Lower lobe of right lung (tissue), 2 donors: ENCODE data around the gene NFYC. TPM values are rescaled to one million over a fixed set of nuclear protein-coding genes. Genes with fewer than 3 reads are reported as not detected.

Source experiments
- ATAC-seq, 2 donors: fragments of 200-7000 bp; cut with Tn5 transposase; one replicate each; pipeline ENCODE4 v1.9.1; 2020 to 2022; ENCODE audit warnings: mild to moderate bottlenecking in 2 of 2, moderate library complexity in 2 of 2
- DNase-seq: peaks from one replicate; pipeline ENCODE4 v3.0.0-alpha.2; 2020
- H3K27ac ChIP-seq: fragments of 200-600 bp; one replicate; pipeline ENCODE4 v1.8.0; 2022
- H3K27me3 ChIP-seq: fragments of 200-600 bp; one replicate; pipeline ENCODE4 v1.8.0; 2022; ENCODE audit warnings: low read depth
- H3K36me3 ChIP-seq: fragments of 200-600 bp; one replicate; pipeline ENCODE4 v1.8.0; 2022; ENCODE audit warnings: mild to moderate bottlenecking
- H3K4me1 ChIP-seq: fragments of 200-600 bp; one replicate; pipeline ENCODE4 v1.8.0; 2022
- H3K4me3 ChIP-seq: fragments of 200-600 bp; one replicate; pipeline ENCODE4 v1.8.0; 2022; ENCODE audit warnings: mild to moderate bottlenecking
- H3K9me3 ChIP-seq: fragments of 200-600 bp; one replicate; pipeline ENCODE4 v1.8.0; 2022
- intact Hi-C: fragments of 100-400 bp; cut with DNase I; formaldehyde crosslinking; loops from one replicate; pipeline ENCODE4 v1.11.0; 2022
- total RNA-seq: library from RNA; stranded (reverse); fragmentation: NEBNext Ultra II Directional; extraction: Animal tissue kit (Norgen Biotek cat#: 25700); gene quantifications from one replicate; pipeline ENCODE4 v1.2.1, GENCODE V29; 2021
- TF ChIP-seq, protein P1 (sequence below): fragments of 200-600 bp; IDR thresholded peaks from one replicate; pipeline ENCODE4 v1.8.0; 2022; ENCODE audit warnings: antibody characterized with exemption, mild to moderate bottlenecking
- donor health status: DM: no; HTN: yes; CAD: no; lungs with severe emphysema.

The NFYC gene
- total RNA-seq, 1 donor from 2014 or later, result 54.2 TPM

DNA sequence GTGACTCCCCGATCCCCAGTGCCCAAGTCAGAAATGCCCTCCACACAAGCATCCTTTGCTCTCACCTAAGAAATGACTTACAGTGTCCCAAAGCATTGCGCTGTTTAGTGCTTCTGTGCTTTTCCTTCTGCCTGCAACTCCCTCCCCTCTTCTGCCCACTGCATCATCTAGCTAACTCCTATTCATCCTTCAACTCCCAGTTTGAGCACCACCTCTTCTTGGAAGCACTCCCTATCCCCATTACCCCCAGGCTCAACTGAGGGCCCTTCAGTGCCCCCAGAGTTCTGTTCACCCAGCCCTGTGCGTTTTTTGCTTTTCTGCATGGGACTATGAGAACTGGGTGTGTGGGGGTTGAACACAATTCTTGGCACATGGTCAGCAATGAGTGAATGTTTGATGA, 102.1 kb downstream of the NFYC start:
- Histone ChIP-seq H3K27ac (no peak overlapping the region), H3K4me3 (no peak overlapping the region)
- ATAC-seq, result no peak

DNA sequence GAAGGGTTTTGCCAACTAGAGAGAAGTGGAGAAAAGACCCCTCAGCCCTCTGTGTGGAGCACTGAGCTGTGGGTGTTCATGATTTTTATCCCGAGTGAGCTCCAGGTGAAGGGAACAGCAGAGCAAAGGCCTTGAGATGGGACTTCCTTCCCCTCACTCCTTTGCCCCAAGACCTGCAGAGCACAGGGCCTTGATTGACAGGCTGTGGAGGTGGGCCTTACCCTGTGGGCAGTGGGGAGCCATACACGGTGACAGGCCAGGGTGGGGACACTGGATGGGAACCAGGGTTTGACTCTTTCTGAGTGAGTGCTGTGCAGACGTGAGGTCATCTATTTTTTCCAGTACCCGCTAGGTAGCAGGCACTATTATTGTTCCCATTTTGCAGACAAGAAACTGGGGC, 102.5 kb downstream of the NFYC start:
- intact Hi-C loops, result no loop called here
- ATAC-seq, result no peak

More for the DNA sequence above, 102.1 kb downstream of the NFYC start:
- H3K27me3 ChIP-seq, result no peaks in the 10 kb centered on the region
- no peak for DNase-seq
- H3K36me3 ChIP-seq, result no peaks in the 10 kb centered on the region
- no peaks in the 10 kb centered on the region for H3K4me1 ChIP-seq
- intact Hi-C loops, result no loop called here
- H3K9me3 ChIP-seq, result no peaks in the 10 kb centered on the region
- TF ChIP-seq, protein P1, sequence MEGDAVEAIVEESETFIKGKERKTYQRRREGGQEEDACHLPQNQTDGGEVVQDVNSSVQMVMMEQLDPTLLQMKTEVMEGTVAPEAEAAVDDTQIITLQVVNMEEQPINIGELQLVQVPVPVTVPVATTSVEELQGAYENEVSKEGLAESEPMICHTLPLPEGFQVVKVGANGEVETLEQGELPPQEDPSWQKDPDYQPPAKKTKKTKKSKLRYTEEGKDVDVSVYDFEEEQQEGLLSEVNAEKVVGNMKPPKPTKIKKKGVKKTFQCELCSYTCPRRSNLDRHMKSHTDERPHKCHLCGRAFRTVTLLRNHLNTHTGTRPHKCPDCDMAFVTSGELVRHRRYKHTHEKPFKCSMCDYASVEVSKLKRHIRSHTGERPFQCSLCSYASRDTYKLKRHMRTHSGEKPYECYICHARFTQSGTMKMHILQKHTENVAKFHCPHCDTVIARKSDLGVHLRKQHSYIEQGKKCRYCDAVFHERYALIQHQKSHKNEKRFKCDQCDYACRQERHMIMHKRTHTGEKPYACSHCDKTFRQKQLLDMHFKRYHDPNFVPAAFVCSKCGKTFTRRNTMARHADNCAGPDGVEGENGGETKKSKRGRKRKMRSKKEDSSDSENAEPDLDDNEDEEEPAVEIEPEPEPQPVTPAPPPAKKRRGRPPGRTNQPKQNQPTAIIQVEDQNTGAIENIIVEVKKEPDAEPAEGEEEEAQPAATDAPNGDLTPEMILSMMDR, result no peak

DNA sequence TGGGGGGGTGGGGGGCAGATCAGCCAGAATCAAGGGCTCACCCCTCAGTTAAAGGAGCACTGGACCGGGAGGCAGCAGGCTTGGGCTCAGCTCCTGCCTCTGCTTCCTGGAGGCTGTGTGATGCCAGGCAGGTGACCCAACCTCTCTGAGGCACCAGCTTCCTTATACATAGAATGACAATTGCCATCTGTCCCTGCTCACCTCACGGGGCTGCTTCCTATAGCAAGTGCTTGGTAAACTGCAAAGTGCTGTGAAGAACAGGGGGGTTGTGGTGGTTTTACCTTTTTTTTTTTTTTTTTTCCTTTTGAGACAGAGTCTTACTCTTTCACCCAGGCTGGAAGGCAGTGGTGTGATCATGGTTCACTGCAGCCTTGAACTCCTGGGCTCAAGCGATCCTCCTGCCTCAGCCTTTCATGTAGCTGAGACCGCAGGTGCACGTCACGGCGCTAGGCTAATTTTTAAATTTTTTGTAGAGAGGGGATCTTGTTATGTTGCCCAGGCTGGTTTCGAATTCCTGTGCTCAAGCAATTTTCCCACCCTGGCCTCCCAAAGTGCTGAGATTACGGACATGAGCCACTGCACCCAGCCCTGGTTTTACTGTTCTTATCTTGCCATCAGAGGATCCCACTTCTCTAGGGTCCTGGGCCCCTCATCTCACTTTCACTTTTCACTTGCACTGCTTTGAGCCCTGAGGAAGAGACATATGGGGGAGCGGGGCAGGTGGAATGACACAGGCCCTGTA, 103.6 kb downstream of the NFYC start:
- Histone ChIP-seq H3K27me3 (no peaks in the 10 kb centered on the region), H3K9me3 (no peaks in the 10 kb centered on the region), H3K36me3 (no peaks in the 10 kb centered on the region), H3K4me1 (peaks cover 15% of the 10 kb centered on the region), H3K27ac (no peak overlapping the region), H3K4me3 (no peak overlapping the region)
- intact Hi-C loops, result no loop called here
- DNase-seq (no peak), ATAC-seq (no peak)
- TF ChIP-seq, protein P1, result no peak

More for the DNA sequence above, 102.5 kb downstream of the NFYC start:
- Histone ChIP-seq H3K27ac (no peak overlapping the region), H3K4me3 (no peak overlapping the region), H3K27me3 (no peaks in the 10 kb centered on the region), H3K9me3 (no peaks in the 10 kb centered on the region), H3K4me1 (peaks cover 4% of the 10 kb centered on the region), H3K36me3 (no peaks in the 10 kb centered on the region)
- TF ChIP-seq, protein P1, result no peak
- DNase-seq, result no peak

GRCh38 chr1:40795811-40796586, 104.5 kb downstream of the NFYC start:
- peaks cover 15% of the 10 kb centered on the region for H3K4me1 ChIP-seq
- no peaks in the 10 kb centered on the region for H3K27me3 ChIP-seq
- no peaks in the 10 kb centered on the region for H3K36me3 ChIP-seq
- TF ChIP-seq, protein P1, result no peak
- intact Hi-C loops, result no loop called here
- no peak overlapping the region for H3K4me3 ChIP-seq
- DNase-seq (no peak), ATAC-seq (no peak)
- H3K9me3 ChIP-seq, result no peaks in the 10 kb centered on the region
- H3K27ac ChIP-seq, result no peak overlapping the region

DNA sequence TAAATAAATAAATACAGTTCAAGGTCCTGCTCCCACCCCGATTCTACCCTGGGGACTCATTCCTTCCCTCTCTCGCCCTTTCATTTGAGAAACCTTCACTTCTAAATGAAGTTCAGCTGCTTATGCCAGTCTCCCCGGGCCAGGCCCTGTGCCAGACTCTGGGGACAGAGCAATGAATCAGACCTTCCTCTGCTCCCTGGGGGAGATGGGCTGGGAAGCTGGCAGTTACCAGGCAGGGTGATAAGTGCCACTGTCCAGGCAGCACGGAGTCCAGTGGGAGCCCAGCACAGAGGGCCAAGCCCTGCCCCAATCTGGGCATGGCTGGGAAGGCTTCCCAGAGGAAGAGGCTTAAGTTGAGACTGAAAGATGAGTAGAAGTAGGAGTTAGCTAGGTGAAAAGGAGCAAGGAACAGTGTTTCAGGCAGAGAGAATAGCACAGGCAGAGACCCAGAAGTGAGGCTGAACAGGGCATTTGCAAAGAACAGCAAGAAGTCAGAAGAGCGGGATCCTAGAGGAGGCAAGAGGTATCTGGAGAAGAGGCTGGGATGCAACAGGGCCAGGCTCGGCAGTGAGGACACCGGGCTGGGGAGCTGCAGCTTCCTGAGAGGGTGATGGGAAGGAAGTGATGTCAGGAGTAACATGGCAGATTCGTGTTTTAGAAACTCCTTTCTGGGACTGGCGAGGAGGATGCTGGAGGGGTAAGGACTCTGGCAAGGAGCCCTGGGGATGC, 105.6 kb downstream of the NFYC start:
- no peak for ATAC-seq
- H3K4me1 ChIP-seq, result peaks cover 26% of the 10 kb centered on the region
- H3K27me3 ChIP-seq, result no peaks in the 10 kb centered on the region
- H3K36me3 ChIP-seq, result no peaks in the 10 kb centered on the region
- no peak overlapping the region for H3K4me3 ChIP-seq
- no peak for DNase-seq
- intact Hi-C loops, result no loop called here
- no peaks in the 10 kb centered on the region for H3K9me3 ChIP-seq
- H3K27ac ChIP-seq, result no peak overlapping the region
- TF ChIP-seq, protein P1, result no peak
